ENCODE data around the gene DEFB118. TPM values are rescaled to one million over a fixed set of nuclear protein-coding genes. Genes with fewer than 3 reads are reported as not detected.
"Not testable (repeated sequence)": the region's sequence is repeated elsewhere in the genome, so short reads cannot be mapped to it uniquely, and the experiment has no call there.

The DEFB118 gene
- total RNA-seq, 1 experiment from 2014 or later = not detected

DNA sequence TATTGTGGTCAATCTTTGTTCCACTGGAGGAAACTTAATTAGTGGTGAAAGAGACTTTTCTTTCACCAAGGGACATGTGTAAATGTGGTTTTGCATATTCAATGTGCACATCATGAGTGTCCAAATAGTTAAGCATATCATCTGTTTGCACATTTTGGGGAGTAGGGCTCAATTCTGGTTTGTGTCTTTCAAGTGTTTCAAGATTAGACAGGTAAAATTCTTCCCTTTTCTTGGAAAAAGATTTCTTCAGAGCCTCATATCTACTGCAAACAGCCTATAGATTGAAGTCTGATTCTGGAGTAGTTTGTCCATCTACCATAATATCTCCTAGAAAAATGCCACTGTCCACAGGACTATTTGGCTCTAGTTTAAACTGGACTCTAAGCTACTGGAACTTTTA, 26.9 kb upstream of the DEFB118 start:
- no peak overlapping the region for H3K27ac ChIP-seq
- H3K4me1 ChIP-seq (replicated peaks; ENCODE audit: insufficient read depth) = no peaks in the 10 kb centered on the region
- no peak overlapping the region for H3K4me3 ChIP-seq
- no peaks in the 10 kb centered on the region for H3F3A ChIP-seq (ENCODE audit: insufficient read depth, low read depth)
- H3K36me3 ChIP-seq (ENCODE audit: low read depth) = no peaks in the 10 kb centered on the region
- DNase-seq = no peak
- H3K79me2 ChIP-seq (ENCODE audit: low read depth) = no peaks in the 10 kb centered on the region
- no peak overlapping the region for H3K4me2 ChIP-seq
- no peak overlapping the region for H2AFZ ChIP-seq
- POLR2A ChIA-PET (ENCODE audit: unreplicated experiment) = no interaction called here
- intact Hi-C loops (cut with micrococcal nuclease; ENCODE audit: unreplicated experiment) = no loop called here
- H3K9me3 ChIP-seq (ENCODE audit: insufficient read depth, low read depth) = no peaks in the 10 kb centered on the region
- no peaks in the 10 kb centered on the region for H3K9me2 ChIP-seq (ENCODE audit: insufficient read depth)
- no peaks in the 10 kb centered on the region for H4K20me1 ChIP-seq (ENCODE audit: insufficient read depth)
- CTCF ChIA-PET = no interaction called here
- H3K27me3 ChIP-seq (ENCODE audit: insufficient read depth, low read depth) = peaks cover 48% of the 10 kb centered on the region
- no TSS peak for BruUV-seq (replicated peaks)
- no peak for TF ChIP-seq EZH2 (IDR thresholded peaks at IDR 0.05; ENCODE audit: low read depth)
- TF ChIP-seq, protein P1, sequence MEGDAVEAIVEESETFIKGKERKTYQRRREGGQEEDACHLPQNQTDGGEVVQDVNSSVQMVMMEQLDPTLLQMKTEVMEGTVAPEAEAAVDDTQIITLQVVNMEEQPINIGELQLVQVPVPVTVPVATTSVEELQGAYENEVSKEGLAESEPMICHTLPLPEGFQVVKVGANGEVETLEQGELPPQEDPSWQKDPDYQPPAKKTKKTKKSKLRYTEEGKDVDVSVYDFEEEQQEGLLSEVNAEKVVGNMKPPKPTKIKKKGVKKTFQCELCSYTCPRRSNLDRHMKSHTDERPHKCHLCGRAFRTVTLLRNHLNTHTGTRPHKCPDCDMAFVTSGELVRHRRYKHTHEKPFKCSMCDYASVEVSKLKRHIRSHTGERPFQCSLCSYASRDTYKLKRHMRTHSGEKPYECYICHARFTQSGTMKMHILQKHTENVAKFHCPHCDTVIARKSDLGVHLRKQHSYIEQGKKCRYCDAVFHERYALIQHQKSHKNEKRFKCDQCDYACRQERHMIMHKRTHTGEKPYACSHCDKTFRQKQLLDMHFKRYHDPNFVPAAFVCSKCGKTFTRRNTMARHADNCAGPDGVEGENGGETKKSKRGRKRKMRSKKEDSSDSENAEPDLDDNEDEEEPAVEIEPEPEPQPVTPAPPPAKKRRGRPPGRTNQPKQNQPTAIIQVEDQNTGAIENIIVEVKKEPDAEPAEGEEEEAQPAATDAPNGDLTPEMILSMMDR (conservative IDR thresholded peaks at IDR 0.05) = no peak

DNA sequence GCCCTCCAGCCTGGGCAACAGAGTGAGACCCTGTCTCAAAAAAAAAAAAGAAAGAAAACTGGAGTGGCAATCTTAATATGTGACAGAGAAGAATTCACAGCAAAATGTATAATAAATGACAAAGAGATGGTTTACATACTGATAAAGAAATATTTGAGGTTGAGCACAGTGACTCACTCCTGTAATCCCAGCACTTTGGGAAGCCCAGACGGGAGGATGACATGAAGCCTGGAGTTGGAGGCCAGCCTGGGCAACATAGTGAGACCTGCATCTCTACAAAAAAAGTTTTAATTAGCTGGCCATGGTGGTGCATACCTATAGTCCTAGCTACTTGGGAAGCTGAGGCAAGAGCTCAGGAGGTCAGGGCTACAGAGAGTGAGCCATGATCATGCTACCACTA, 12.4 kb upstream of the DEFB118 start:
- H3K27me3 ChIP-seq (ENCODE audit: insufficient read depth, low read depth) = peaks cover 29% of the 10 kb centered on the region; the same call in 1 of the 2 replicates
- H3K36me3 ChIP-seq (ENCODE audit: low read depth) = no peaks in the 10 kb centered on the region
- no peaks in the 10 kb centered on the region for H3K9me3 ChIP-seq (ENCODE audit: insufficient read depth, low read depth)
- no peaks in the 10 kb centered on the region for H3K79me2 ChIP-seq (ENCODE audit: low read depth)
- no peaks in the 10 kb centered on the region for H4K20me1 ChIP-seq (ENCODE audit: insufficient read depth)
- H2AFZ ChIP-seq = no peak overlapping the region
- CTCF ChIA-PET = no interaction called here
- no peak overlapping the region for H3K4me2 ChIP-seq
- no peaks in the 10 kb centered on the region for H3K4me1 ChIP-seq (replicated peaks; ENCODE audit: insufficient read depth)
- TF ChIP-seq EZH2 (IDR thresholded peaks at IDR 0.05; ENCODE audit: low read depth) = no peak
- TF ChIP-seq, protein P1 (conservative IDR thresholded peaks at IDR 0.05) = no peak
- no peak for DNase-seq
- no peak overlapping the region for H3K27ac ChIP-seq
- no peak overlapping the region for H3K4me3 ChIP-seq
- 0 out of 2 replicates have a peak, but pooled peaks cover 7% of the 10 kb centered on the region for H3K9me2 ChIP-seq (ENCODE audit: insufficient read depth)
- intact Hi-C loops (cut with micrococcal nuclease; ENCODE audit: unreplicated experiment) = no loop called here
- POLR2A ChIA-PET (ENCODE audit: unreplicated experiment) = no interaction called here
- H3F3A ChIP-seq (ENCODE audit: insufficient read depth, low read depth) = no peaks in the 10 kb centered on the region
- no TSS peak for BruUV-seq (replicated peaks)

DNA sequence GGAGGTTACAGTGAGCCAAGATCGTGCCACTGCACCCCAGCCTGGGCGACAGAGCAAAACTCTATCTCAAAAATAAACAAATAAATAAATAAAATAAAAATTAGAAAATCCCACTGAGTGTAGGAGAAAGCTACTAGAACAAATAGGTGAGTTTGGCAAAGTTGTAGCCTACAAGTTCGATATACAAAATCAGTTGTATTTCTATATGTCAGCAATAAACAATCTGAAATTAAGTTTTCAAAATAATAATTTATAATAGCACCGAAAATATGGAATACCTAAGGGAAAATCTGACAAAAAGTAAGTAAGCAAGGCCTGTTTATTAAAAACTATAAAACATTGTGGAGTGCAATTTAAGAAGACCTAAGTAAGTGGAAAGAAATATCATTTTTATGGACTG, 5.1 kb upstream of the DEFB118 start:
- no peaks in the 10 kb centered on the region for H3K36me3 ChIP-seq (ENCODE audit: low read depth)

DNA sequence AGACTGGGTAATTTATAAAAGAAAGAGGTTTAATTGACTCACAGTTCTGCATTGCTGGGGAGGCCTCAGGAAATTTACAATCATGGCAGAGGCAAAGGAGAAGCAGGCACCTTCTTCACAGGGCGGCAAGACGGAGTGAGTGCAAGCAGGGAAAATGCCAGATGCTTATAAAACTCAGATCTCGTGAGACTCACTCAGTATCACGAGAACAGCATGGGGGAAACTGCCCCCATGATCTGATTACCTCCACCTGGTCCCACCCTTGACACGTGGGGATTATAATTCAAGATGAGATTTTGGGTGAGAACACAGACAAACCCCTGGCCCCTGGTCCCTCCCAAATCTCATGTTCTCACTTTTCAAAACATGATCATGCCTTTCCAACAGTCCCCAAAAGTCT, 4.1 kb upstream of the DEFB118 start:
- H3F3A ChIP-seq (ENCODE audit: insufficient read depth, low read depth); POLR2A ChIA-PET (ENCODE audit: unreplicated experiment); CTCF ChIA-PET; H3K4me2 ChIP-seq; H3K9me3 ChIP-seq (ENCODE audit: insufficient read depth, low read depth); DNase-seq; H4K20me1 ChIP-seq (ENCODE audit: insufficient read depth); H3K4me3 ChIP-seq; H3K27ac ChIP-seq; BruUV-seq (replicated peaks); H3K9me2 ChIP-seq (ENCODE audit: insufficient read depth); H3K36me3 ChIP-seq (ENCODE audit: low read depth); H3K79me2 ChIP-seq (ENCODE audit: low read depth); H3K4me1 ChIP-seq (replicated peaks; ENCODE audit: insufficient read depth); intact Hi-C loops (cut with micrococcal nuclease; ENCODE audit: unreplicated experiment); H2AFZ ChIP-seq: not testable (repeated sequence)
- peaks cover 66% of the 10 kb centered on the region for H3K27me3 ChIP-seq (ENCODE audit: insufficient read depth, low read depth)

More for the DNA sequence above, 5.1 kb upstream of the DEFB118 start:
- Histone ChIP-seq H2AFZ (no peak overlapping the region), H3K4me3 (no peak overlapping the region), H4K20me1 (ENCODE audit: insufficient read depth) (no peaks in the 10 kb centered on the region), H3K79me2 (ENCODE audit: low read depth) (no peaks in the 10 kb centered on the region), H3F3A (ENCODE audit: insufficient read depth, low read depth) (no peaks in the 10 kb centered on the region), H3K27ac (no peak overlapping the region), H3K9me2 (ENCODE audit: insufficient read depth) (no peaks in the 10 kb centered on the region), H3K4me2 (no peak overlapping the region), H3K9me3 (ENCODE audit: insufficient read depth, low read depth) (no peaks in the 10 kb centered on the region), H3K4me1 (replicated peaks; ENCODE audit: insufficient read depth) (no peaks in the 10 kb centered on the region), H3K27me3 (ENCODE audit: insufficient read depth, low read depth) (peaks cover 64% of the 10 kb centered on the region)
- no TSS peak for BruUV-seq (replicated peaks)
- POLR2A ChIA-PET (ENCODE audit: unreplicated experiment) = no interaction called here
- no peak for TF ChIP-seq EZH2 (IDR thresholded peaks at IDR 0.05; ENCODE audit: low read depth)
- TF ChIP-seq, protein P1 (conservative IDR thresholded peaks at IDR 0.05) = no peak
- CTCF ChIA-PET = no interaction called here
- DNase-seq = no peak
- intact Hi-C loops (cut with micrococcal nuclease; ENCODE audit: unreplicated experiment) = no loop called here
